ENCODE results near the gene LIN52.

DNA sequence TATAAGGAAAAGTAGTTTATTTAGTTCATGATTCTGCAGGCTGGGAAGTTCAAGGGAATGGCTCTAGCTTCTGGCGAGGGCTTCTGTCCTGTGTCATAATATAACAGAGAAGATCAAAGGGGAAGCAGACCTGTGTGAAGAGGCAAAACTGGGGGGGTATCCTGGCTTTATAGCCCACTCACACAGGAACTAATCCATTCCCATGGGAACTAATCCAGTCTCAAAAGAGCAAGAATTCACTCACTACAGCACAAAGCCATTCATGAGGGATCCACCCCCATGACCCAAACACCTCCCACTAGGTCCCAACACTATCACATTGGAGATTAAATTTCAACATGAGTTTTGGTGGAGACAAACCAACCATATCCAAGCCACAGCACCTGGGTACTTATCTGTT is 7.4 kb upstream of the LIN52 start:
- TF ChIP-seq, protein P1, sequence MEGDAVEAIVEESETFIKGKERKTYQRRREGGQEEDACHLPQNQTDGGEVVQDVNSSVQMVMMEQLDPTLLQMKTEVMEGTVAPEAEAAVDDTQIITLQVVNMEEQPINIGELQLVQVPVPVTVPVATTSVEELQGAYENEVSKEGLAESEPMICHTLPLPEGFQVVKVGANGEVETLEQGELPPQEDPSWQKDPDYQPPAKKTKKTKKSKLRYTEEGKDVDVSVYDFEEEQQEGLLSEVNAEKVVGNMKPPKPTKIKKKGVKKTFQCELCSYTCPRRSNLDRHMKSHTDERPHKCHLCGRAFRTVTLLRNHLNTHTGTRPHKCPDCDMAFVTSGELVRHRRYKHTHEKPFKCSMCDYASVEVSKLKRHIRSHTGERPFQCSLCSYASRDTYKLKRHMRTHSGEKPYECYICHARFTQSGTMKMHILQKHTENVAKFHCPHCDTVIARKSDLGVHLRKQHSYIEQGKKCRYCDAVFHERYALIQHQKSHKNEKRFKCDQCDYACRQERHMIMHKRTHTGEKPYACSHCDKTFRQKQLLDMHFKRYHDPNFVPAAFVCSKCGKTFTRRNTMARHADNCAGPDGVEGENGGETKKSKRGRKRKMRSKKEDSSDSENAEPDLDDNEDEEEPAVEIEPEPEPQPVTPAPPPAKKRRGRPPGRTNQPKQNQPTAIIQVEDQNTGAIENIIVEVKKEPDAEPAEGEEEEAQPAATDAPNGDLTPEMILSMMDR (IDR thresholded peaks at IDR 0.05; ENCODE audit: borderline replicate concordance, extremely low read depth, low read length, poor library complexity, severe bottlenecking), result no peak
- no peak for TF ChIP-seq EZH2 (IDR thresholded peaks at IDR 0.05; ENCODE audit: borderline replicate concordance, low read depth, low read length, severe bottlenecking)

Data from DND-41 (cell line).